NCI-H1048 (cell line): ENCODE results near the gene PYY.
A peak's percentile ranks its signal among the peaks of the same experiment; 100 is the strongest.

Experiments used
- DNase-seq: peaks from one replicate; lab custom pipeline; 2025; lab: John Stamatoyannopoulos, UW

Gene PYY

GRCh38 chr17:43915559-43915958 lies 38.2 kb downstream of the PYY start:
- no peak for DNase-seq

GRCh38 chr17:43914451-43914850 lies 39.3 kb downstream of the PYY start:
- no peak for DNase-seq

GRCh38 chr17:43913584-43913983 lies 40.2 kb downstream of the PYY start:
- DNase-seq: no peak

GRCh38 chr17:43912635-43913304 lies 41.0 kb downstream of the PYY start:
- DNase-seq: no peak

GRCh38 chr17:43911904-43912303 lies 41.8 kb downstream of the PYY start:
- no peak for DNase-seq

GRCh38 chr17:43909537-43910231 lies 44.1 kb downstream of the PYY start:
- DNase-seq: no peak

- DNase-seq: no peak
These were observed 45.6 kb downstream of the PYY start for GRCh38 chr17:43907998-43908721.

- peak; percentile 49 for DNase-seq
These were observed 46.2 kb downstream of the PYY start, which contains the start of gene MPP2 for GRCh38 chr17:43907425-43907981. Gene MPP2, minus strand, starts transcription at chr17:43907536. Its CDS starts 3,076 bp downstream, at chr17:43904460.

GRCh38 chr17:43906951-43907424 lies 46.8 kb downstream of the PYY start:
- DNase-seq: no peak

GRCh38 chr17:43905985-43906852 lies 47.5 kb downstream of the PYY start:
- DNase-seq: no peak

- no peak for DNase-seq
These were observed 48.2 kb downstream of the PYY start for GRCh38 chr17:43905400-43905984.
